Breast epithelium (tissue), 3 donors: Measurements from ENCODE around the gene UBE2D2.

Experiments
- POLR2A ChIP-seq: fragments of 450-650 bp; IDR thresholded peaks from one replicate; pipeline ENCODE4 v1.6.1; 2016; ENCODE audit warnings: antibody characterized with exemption, mild to moderate bottlenecking, moderate library complexity
- TF ChIP-seq, protein P1 (sequence below), 3 donors: fragments of 450-650 bp; IDR thresholded peaks; one replicate each; pipeline ENCODE4 v1.5.1; 2016 to 2017; ENCODE audit warnings: antibody characterized with exemption in 3 of 3, mild to moderate bottlenecking in 3 of 3, moderate library complexity in 3 of 3

- TF ChIP-seq, protein P1, sequence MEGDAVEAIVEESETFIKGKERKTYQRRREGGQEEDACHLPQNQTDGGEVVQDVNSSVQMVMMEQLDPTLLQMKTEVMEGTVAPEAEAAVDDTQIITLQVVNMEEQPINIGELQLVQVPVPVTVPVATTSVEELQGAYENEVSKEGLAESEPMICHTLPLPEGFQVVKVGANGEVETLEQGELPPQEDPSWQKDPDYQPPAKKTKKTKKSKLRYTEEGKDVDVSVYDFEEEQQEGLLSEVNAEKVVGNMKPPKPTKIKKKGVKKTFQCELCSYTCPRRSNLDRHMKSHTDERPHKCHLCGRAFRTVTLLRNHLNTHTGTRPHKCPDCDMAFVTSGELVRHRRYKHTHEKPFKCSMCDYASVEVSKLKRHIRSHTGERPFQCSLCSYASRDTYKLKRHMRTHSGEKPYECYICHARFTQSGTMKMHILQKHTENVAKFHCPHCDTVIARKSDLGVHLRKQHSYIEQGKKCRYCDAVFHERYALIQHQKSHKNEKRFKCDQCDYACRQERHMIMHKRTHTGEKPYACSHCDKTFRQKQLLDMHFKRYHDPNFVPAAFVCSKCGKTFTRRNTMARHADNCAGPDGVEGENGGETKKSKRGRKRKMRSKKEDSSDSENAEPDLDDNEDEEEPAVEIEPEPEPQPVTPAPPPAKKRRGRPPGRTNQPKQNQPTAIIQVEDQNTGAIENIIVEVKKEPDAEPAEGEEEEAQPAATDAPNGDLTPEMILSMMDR (IDR thresholded peaks at IDR 0.05) = no peak
- TF ChIP-seq POLR2A = no peak
These were observed 17.6 kb upstream of the UBE2D2 start for GRCh38 chr5:139543423-139543991.
